Activated naive CD4-positive, alpha-beta T cell treated with anti-CD3 and anti-CD28 coated beads, Interleukin-2, amount 50 U/mL, for 24 hours (primary cell): ENCODE data around the gene SUCLG2.

Experiments
- H3K27ac Mint-ChIP-seq: one replicate; pipeline ENCODE4 v1.8.0; 2021; ENCODE audit warnings: mild to moderate bottlenecking, mixed read lengths
- H3K27me3 Mint-ChIP-seq: one replicate; pipeline ENCODE4 v1.8.0; 2021; ENCODE audit warnings: mixed read lengths
- H3K36me3 Mint-ChIP-seq: one replicate; pipeline ENCODE4 v1.8.0; 2021; ENCODE audit warnings: mixed read lengths
- H3K4me1 Mint-ChIP-seq: one replicate; pipeline ENCODE4 v1.8.0; 2021; ENCODE audit warnings: mixed read lengths
- H3K4me3 Mint-ChIP-seq: one replicate; pipeline ENCODE4 v1.8.0; 2021; ENCODE audit warnings: mild to moderate bottlenecking, mixed read lengths
- H3K9me3 Mint-ChIP-seq: one replicate; pipeline ENCODE4 v1.8.0; 2021; ENCODE audit warnings: mixed read lengths

The SUCLG2 gene

GRCh38 chr3:67654099-67654843, at the start of gene SUCLG2:
Gene SUCLG2 (minus strand): TSS chr3:67654612. CDS start chr3:67654586, 26 bp downstream.
- H3K36me3 Mint-ChIP-seq: peaks cover 3% of the 10 kb centered on the region
- peaks cover 78% of the 10 kb centered on the region for H3K4me1 Mint-ChIP-seq
- peak within 1 kb of the TSS; percentile 94 for H3K27ac Mint-ChIP-seq
- H3K27me3 Mint-ChIP-seq: no peaks in the 10 kb centered on the region
- H3K9me3 Mint-ChIP-seq: no peaks in the 10 kb centered on the region
- H3K4me3 Mint-ChIP-seq: peak within 1 kb of the TSS; percentile 86

DNA sequence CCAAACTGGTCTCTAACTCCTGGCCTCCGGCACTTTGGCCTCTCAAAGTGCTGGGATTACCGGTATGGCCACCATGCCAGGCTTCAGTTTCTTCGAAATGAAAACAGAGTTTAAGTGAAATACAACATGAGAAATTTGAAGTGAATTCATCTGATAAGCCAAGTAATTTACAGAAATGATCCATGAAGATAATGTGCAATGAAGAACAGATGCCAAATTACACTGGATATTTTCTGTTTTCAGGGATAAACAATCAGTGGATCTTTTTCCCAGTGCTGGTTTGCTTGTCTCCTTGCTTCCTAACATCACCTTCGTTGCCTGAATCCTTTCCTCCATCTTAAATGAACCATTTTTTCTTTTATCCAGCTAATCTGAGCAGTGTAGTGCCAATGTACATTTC, 46.2 kb upstream of the SUCLG2 start:
- Mint-ChIP-seq H3K27me3 (no peaks in the 10 kb centered on the region), H3K9me3 (no peaks in the 10 kb centered on the region), H3K27ac (no peak overlapping the region)

GRCh38 chr3:67699882-67700281, 45.5 kb upstream of the SUCLG2 start:
- Mint-ChIP-seq H3K27ac (no peak overlapping the region), H3K4me3 (no peak overlapping the region), H3K27me3 (no peaks in the 10 kb centered on the region), H3K9me3 (no peaks in the 10 kb centered on the region), H3K4me1 (peaks cover 10% of the 10 kb centered on the region), H3K36me3 (no peaks in the 10 kb centered on the region)

More for the DNA sequence above, 46.2 kb upstream of the SUCLG2 start:
- H3K36me3 Mint-ChIP-seq: no peaks in the 10 kb centered on the region
- no peak overlapping the region for H3K4me3 Mint-ChIP-seq
- peaks cover 10% of the 10 kb centered on the region for H3K4me1 Mint-ChIP-seq

DNA sequence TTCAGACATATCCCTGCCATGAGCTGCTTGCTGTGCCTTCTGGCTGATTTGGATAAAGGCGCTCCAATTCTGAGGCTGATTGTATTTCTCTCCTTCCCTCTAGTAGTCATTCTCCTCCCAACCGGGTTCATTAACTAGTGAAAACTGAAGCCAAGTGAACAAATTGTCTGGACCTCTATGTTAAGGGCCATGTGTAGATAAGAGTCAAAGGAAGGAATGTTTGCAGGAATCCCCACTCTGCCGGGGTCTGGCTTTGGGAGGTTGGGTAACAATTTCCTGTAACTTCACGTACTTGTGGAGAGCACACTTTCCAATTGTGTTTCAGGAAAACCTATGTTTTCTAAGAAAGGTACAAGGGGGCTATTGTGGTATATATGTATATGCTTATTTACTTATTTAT, 38.2 kb upstream of the SUCLG2 start:
- Mint-ChIP-seq H3K9me3 (peaks cover 13% of the 10 kb centered on the region), H3K27me3 (no peaks in the 10 kb centered on the region), H3K4me1 (peaks cover 5% of the 10 kb centered on the region), H3K27ac (no peak overlapping the region), H3K4me3 (no peak overlapping the region), H3K36me3 (peaks cover 5% of the 10 kb centered on the region)

DNA sequence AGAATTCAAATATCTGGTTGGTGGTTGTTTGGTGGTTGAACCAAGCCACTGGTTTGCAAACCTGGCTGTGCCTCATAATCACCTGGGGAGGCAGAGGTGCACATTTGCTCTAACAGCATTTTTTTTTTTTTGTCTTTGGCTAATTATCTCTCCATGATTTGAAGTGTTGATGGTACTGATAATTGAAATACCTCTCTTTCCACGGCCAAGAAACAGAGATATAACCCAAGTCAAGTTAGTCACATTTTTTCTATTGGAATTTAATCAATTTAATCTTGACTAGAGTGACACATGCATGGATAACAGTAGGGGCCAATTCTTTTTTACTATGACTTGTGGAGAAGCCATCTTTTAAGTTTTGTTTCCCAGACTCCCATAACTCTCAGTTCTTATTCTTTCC, 37.5 kb upstream of the SUCLG2 start:
- Mint-ChIP-seq H3K36me3 (peaks cover 5% of the 10 kb centered on the region), H3K4me1 (peaks cover 5% of the 10 kb centered on the region), H3K4me3 (no peak overlapping the region), H3K27ac (no peak overlapping the region), H3K9me3 (peaks cover 14% of the 10 kb centered on the region), H3K27me3 (no peaks in the 10 kb centered on the region)

- Mint-ChIP-seq H3K27ac (no peak overlapping the region), H3K4me1 (peaks cover 4% of the 10 kb centered on the region), H3K9me3 (peaks cover 21% of the 10 kb centered on the region), H3K36me3 (peaks cover 7% of the 10 kb centered on the region), H3K27me3 (no peaks in the 10 kb centered on the region), H3K4me3 (no peak overlapping the region)
These were observed 36.8 kb upstream of the SUCLG2 start for GRCh38 chr3:67691207-67691606.

DNA sequence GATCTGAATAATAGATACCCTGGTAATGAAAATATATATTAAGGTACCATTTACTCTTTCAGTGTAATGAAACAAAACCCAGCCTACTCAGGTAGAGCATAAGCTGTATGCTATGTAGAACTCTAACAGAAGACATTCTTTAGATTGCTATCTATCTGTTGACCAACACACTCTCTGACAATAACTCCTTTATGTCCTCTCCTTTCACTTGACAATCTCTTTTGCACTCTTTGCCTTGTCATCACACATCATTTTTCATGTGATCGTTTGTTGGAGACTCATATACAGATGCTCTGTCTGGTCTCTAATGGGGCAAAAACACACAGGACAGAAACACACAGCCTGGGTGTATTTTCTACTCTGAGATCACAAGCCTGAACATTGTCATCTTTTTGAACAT, 35.4 kb upstream of the SUCLG2 start:
- H3K36me3 Mint-ChIP-seq: peaks cover 6% of the 10 kb centered on the region
- H3K9me3 Mint-ChIP-seq: peaks cover 21% of the 10 kb centered on the region
- no peaks in the 10 kb centered on the region for H3K27me3 Mint-ChIP-seq
- H3K27ac Mint-ChIP-seq: no peak overlapping the region
- H3K4me1 Mint-ChIP-seq: peaks cover 15% of the 10 kb centered on the region
- no peak overlapping the region for H3K4me3 Mint-ChIP-seq

DNA sequence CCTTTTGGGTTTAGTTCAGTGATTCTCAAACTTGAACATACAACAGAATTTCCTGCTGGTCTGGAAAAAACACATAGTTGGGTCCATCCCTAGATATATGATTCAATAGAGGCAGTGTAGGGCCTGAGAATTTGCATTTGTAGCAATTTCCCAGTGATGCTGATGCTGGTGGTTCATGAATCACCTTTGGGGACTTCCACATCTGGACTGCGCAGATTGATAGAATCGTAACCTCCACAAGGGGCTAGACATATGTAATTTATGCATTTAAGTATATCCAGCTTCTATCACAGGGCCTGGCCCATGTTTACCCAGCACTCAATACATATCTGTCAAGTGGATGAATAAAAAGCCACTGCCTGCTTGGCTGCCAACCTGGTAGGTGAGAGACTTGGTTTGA, 33.8 kb upstream of the SUCLG2 start:
- no peaks in the 10 kb centered on the region for H3K27me3 Mint-ChIP-seq
- H3K9me3 Mint-ChIP-seq: peaks cover 16% of the 10 kb centered on the region
- no peak overlapping the region for H3K4me3 Mint-ChIP-seq
- H3K27ac Mint-ChIP-seq: no peak overlapping the region
- peaks cover 29% of the 10 kb centered on the region for H3K4me1 Mint-ChIP-seq
- peaks cover 3% of the 10 kb centered on the region for H3K36me3 Mint-ChIP-seq

DNA sequence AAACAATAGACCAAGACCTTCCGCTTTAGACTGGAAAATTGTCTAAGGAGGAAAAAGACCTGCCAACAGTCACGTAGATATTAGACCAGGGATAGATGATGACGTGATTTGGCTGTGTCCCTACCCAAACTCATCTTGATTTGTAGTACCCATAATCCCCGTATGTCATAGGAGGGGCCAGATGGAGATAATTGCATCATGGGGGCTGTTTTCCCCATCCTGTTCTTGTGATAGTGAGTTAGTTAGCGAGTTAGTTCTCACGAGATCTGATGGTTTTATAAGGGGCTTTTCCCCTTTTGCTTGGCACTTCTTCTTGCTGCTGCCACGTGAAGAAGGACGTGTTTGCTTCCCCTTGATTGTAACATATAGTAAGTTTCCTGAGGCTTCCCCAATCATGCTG, 31.7 kb upstream of the SUCLG2 start:
- H3K27me3 Mint-ChIP-seq: no peaks in the 10 kb centered on the region
- peaks cover 32% of the 10 kb centered on the region for H3K4me1 Mint-ChIP-seq
- H3K36me3 Mint-ChIP-seq: peaks cover 1% of the 10 kb centered on the region
- peak overlapping the region; percentile 80 for H3K27ac Mint-ChIP-seq
- peak overlapping the region; percentile 73 for H3K4me3 Mint-ChIP-seq
- H3K9me3 Mint-ChIP-seq: peaks cover 16% of the 10 kb centered on the region

DNA sequence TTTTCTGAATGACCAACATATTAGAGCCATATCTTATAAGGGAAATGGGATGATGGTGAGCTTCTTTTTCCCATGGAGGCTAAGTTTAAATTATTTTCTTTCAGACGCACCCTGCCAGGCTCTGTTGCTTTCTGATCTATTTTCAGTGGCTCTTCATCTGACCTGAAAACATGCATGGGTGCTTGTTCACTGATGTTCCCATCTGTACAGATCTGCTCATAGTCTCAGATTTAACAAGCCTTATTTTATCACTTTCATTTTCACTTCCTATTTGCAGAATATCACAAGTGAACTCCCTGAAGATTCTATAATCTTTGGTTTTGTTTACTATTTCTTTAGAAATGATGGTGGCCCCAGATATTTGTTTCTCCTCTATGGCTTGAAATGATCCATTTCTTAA, 31.1 kb upstream of the SUCLG2 start:
- Mint-ChIP-seq H3K4me1 (peaks cover 32% of the 10 kb centered on the region), H3K36me3 (peaks cover 1% of the 10 kb centered on the region), H3K4me3 (peak overlapping the region; percentile 73), H3K9me3 (peaks cover 14% of the 10 kb centered on the region), H3K27me3 (no peaks in the 10 kb centered on the region), H3K27ac (peak overlapping the region; percentile 80)

DNA sequence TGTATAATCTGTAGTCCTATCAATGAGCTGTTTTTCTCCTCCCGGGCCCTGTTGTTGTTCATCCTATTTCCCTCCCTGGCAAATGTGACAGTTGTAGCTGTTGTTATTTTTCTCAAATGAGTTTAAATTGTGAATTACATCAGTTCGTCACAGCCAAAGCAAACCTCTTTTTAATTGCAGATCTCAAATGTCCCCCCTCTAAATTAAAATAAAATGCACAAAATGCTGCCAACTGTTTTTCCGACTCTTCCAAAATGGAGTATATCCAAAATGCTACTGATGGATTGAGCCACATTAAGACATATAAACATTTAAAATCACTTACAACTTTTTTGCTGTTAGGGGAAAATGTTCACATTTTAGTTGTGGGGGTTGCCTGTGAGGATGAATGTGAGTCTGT, 29.8 kb upstream of the SUCLG2 start:
- H3K4me1 Mint-ChIP-seq: peaks cover 39% of the 10 kb centered on the region
- H3K9me3 Mint-ChIP-seq: peaks cover 8% of the 10 kb centered on the region
- peaks cover 1% of the 10 kb centered on the region for H3K36me3 Mint-ChIP-seq
- peak overlapping the region; percentile 80 for H3K27ac Mint-ChIP-seq
- no peak overlapping the region for H3K4me3 Mint-ChIP-seq
- no peaks in the 10 kb centered on the region for H3K27me3 Mint-ChIP-seq

- no peak overlapping the region for H3K4me3 Mint-ChIP-seq
- peaks cover 46% of the 10 kb centered on the region for H3K4me1 Mint-ChIP-seq
- H3K9me3 Mint-ChIP-seq: peaks cover 8% of the 10 kb centered on the region
- H3K27ac Mint-ChIP-seq: peak overlapping the region; percentile 48
- peaks cover 1% of the 10 kb centered on the region for H3K36me3 Mint-ChIP-seq
- H3K27me3 Mint-ChIP-seq: no peaks in the 10 kb centered on the region
These were observed 29.1 kb upstream of the SUCLG2 start for GRCh38 chr3:67683522-67683921.

GRCh38 chr3:67678665-67679064, 24.3 kb upstream of the SUCLG2 start:
- Mint-ChIP-seq H3K27me3 (no peaks in the 10 kb centered on the region), H3K27ac (peak overlapping the region; percentile 57), H3K9me3 (peaks cover 5% of the 10 kb centered on the region), H3K4me3 (no peak overlapping the region), H3K4me1 (peaks cover 41% of the 10 kb centered on the region), H3K36me3 (peaks cover 3% of the 10 kb centered on the region)

DNA sequence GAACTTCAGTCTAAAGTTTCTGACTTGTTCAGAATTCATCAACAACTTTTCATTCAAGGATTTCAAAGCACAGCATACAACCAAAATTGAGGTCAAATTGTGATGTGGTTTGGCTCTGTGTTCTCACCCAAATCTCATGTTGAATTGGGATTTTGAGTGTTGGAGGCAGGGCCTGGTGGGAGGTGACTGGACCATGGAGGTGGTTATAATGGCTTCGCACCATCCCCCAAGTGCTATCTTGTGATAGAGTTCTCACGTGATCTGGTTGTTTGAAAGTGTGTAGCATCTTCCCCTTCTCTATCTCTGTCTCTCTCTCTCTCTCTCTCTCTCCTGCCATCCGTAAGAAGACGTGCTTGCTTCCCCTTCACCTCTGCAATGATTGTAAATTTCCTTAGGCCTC, 19.6 kb upstream of the SUCLG2 start:
- Mint-ChIP-seq H3K36me3 (peaks cover 3% of the 10 kb centered on the region), H3K27me3 (no peaks in the 10 kb centered on the region), H3K27ac (no peak overlapping the region)

GRCh38 chr3:67662733-67663132, 8.3 kb upstream of the SUCLG2 start:
- peak overlapping the region; percentile 27 for H3K4me3 Mint-ChIP-seq
- H3K36me3 Mint-ChIP-seq: peaks cover 3% of the 10 kb centered on the region
- no peaks in the 10 kb centered on the region for H3K27me3 Mint-ChIP-seq
- H3K27ac Mint-ChIP-seq: no peak overlapping the region
- H3K4me1 Mint-ChIP-seq: peaks cover 82% of the 10 kb centered on the region
- H3K9me3 Mint-ChIP-seq: peaks cover 6% of the 10 kb centered on the region

More for the DNA sequence above, 19.6 kb upstream of the SUCLG2 start:
- Mint-ChIP-seq H3K9me3 (peaks cover 5% of the 10 kb centered on the region), H3K4me1 (peaks cover 36% of the 10 kb centered on the region), H3K4me3 (no peak overlapping the region)

DNA sequence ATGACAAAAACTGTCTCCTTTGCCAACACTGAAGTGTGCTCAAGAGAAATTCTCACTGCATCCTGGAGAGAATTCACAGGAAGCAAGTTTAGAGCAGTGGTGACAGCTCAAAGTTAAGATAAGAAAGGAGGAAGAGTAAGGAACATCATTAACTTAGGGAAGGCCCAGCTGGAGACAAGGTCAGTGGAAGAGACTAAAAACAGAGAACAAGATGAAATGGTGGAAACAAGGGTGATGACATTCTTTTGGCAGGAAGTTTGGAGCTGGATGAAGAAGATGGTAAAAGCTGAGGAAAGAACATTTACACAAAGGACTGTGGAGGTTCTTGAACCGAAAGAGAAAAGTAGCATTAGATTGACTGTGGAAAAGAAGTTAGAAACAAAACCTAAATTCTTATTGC, 6.7 kb upstream of the SUCLG2 start:
- Mint-ChIP-seq H3K4me1 (peaks cover 83% of the 10 kb centered on the region), H3K27ac (peak overlapping the region; percentile 84), H3K27me3 (no peaks in the 10 kb centered on the region), H3K4me3 (no peak overlapping the region), H3K36me3 (no peaks in the 10 kb centered on the region), H3K9me3 (no peaks in the 10 kb centered on the region)

- Mint-ChIP-seq H3K36me3 (no peaks in the 10 kb centered on the region), H3K9me3 (no peaks in the 10 kb centered on the region), H3K27me3 (no peaks in the 10 kb centered on the region), H3K4me1 (peaks cover 78% of the 10 kb centered on the region), H3K27ac (peak overlapping the region; percentile 77), H3K4me3 (no peak overlapping the region)
These were observed 2.8 kb upstream of the SUCLG2 start for GRCh38 chr3:67657192-67657591.
